ENCODE measurements around the gene PTGER3. TPM values are rescaled to one million over a fixed set of nuclear protein-coding genes. Genes with fewer than 3 reads are reported as not detected.
A peak's percentile ranks its signal among the peaks of the same experiment; 100 is the strongest.

Gene PTGER3
- total RNA-seq, 1 experiment from 2014 or later = 96.0 TPM

- BruUV-seq (replicated peaks) = TSS peak; percentile 41
- peak overlapping the region; percentile 55 for H3K27ac ChIP-seq (ENCODE audit: low read depth, low read length, poor library complexity, severe bottlenecking)
- H3K4me3 ChIP-seq (ENCODE audit: low read depth, low read length, poor library complexity, severe bottlenecking) = peak overlapping the region; percentile 85
- H3K9me3 ChIP-seq (ENCODE audit: low read depth, low read length, poor library complexity, severe bottlenecking) = no peaks in the 10 kb centered on the region
- H3K27me3 ChIP-seq (replicated peaks; ENCODE audit: insufficient read depth, low read depth, low read length, poor library complexity) = no peaks in the 10 kb centered on the region
- intact Hi-C loops (cut with micrococcal nuclease; ENCODE audit: unreplicated experiment) = loop anchor here (2.0 to 10.0 kb wide), 3 partner anchors 146 to 610 kb away; no protein-coding TSS in a partner anchor
- peaks cover 13% of the 10 kb centered on the region for H3K36me3 ChIP-seq (ENCODE audit: insufficient read depth, low read length, poor library complexity, severe bottlenecking)
- ChIA-PET CTCF (no interaction called here), POLR2A (ENCODE audit: low non-redundant PET) (no interaction called here)
- DNase-seq (ENCODE audit: low spot score) = no peak
- no peak for TF ChIP-seq CTCF (conservative IDR thresholded peaks at IDR 0.05; ENCODE audit: low read depth, low read length)
- TF ChIP-seq EZH2 (IDR thresholded peaks at IDR 0.05; ENCODE audit: borderline replicate concordance, low read depth, low read length, poor library complexity, severe bottlenecking) = no peak
- H3K4me1 ChIP-seq (ENCODE audit: insufficient read depth, low read length, poor library complexity, severe bottlenecking) = peaks cover 47% of the 10 kb centered on the region
Measured at GRCh38 chr1:71044833-71045232, 2.8 kb downstream of the PTGER3 start.

- CTCF ChIA-PET = no interaction called here
- Histone ChIP-seq H3K27me3 (replicated peaks; ENCODE audit: insufficient read depth, low read depth, low read length, poor library complexity) (no peaks in the 10 kb centered on the region), H3K27ac (ENCODE audit: low read depth, low read length, poor library complexity, severe bottlenecking) (no peak overlapping the region), H3K4me1 (ENCODE audit: insufficient read depth, low read length, poor library complexity, severe bottlenecking) (peaks cover 42% of the 10 kb centered on the region), H3K4me3 (ENCODE audit: low read depth, low read length, poor library complexity, severe bottlenecking) (peak overlapping the region; percentile 85), H3K36me3 (ENCODE audit: insufficient read depth, low read length, poor library complexity, severe bottlenecking) (peaks cover 27% of the 10 kb centered on the region), H3K9me3 (ENCODE audit: low read depth, low read length, poor library complexity, severe bottlenecking) (no peaks in the 10 kb centered on the region)
- intact Hi-C loops (cut with micrococcal nuclease; ENCODE audit: unreplicated experiment) = loop anchor here (10.0 kb wide), 1 partner anchor 608 kb away; no protein-coding TSS in a partner anchor
- no peak for TF ChIP-seq EZH2 (IDR thresholded peaks at IDR 0.05; ENCODE audit: borderline replicate concordance, low read depth, low read length, poor library complexity, severe bottlenecking)
- TF ChIP-seq CTCF (conservative IDR thresholded peaks at IDR 0.05; ENCODE audit: low read depth, low read length) = no peak
- BruUV-seq (replicated peaks) = no TSS peak
- POLR2A ChIA-PET (ENCODE audit: low non-redundant PET) = no interaction called here
- DNase-seq (ENCODE audit: low spot score) = no peak
Measured at GRCh38 chr1:71043065-71043464, 4.6 kb downstream of the PTGER3 start.

GRCh38 chr1:71041806-71042205, 5.8 kb downstream of the PTGER3 start:
- peaks cover 40% of the 10 kb centered on the region for H3K36me3 ChIP-seq (ENCODE audit: insufficient read depth, low read length, poor library complexity, severe bottlenecking)
- peaks cover 53% of the 10 kb centered on the region for H3K4me1 ChIP-seq (ENCODE audit: insufficient read depth, low read length, poor library complexity, severe bottlenecking)
- no peak for TF ChIP-seq CTCF (conservative IDR thresholded peaks at IDR 0.05; ENCODE audit: low read depth, low read length)
- TF ChIP-seq EZH2 (IDR thresholded peaks at IDR 0.05; ENCODE audit: borderline replicate concordance, low read depth, low read length, poor library complexity, severe bottlenecking) = no peak
- no TSS peak for BruUV-seq (replicated peaks)
- intact Hi-C loops (cut with micrococcal nuclease; ENCODE audit: unreplicated experiment) = loop anchor here (10.0 kb wide), 1 partner anchor 607 kb away; no protein-coding TSS in a partner anchor
- H3K4me3 ChIP-seq (ENCODE audit: low read depth, low read length, poor library complexity, severe bottlenecking) = peak overlapping the region; percentile 85
- H3K27me3 ChIP-seq (replicated peaks; ENCODE audit: insufficient read depth, low read depth, low read length, poor library complexity) = no peaks in the 10 kb centered on the region
- no peak for DNase-seq (ENCODE audit: low spot score)
- POLR2A ChIA-PET (ENCODE audit: low non-redundant PET) = no interaction called here
- no peak overlapping the region for H3K27ac ChIP-seq (ENCODE audit: low read depth, low read length, poor library complexity, severe bottlenecking)
- CTCF ChIA-PET = no interaction called here
- H3K9me3 ChIP-seq (ENCODE audit: low read depth, low read length, poor library complexity, severe bottlenecking) = no peaks in the 10 kb centered on the region
